ENCODE results near the gene NEMP1. TPM values are rescaled to one million over a fixed set of nuclear protein-coding genes. Genes with fewer than 3 reads are reported as not detected.

Gene NEMP1
- polyA plus RNA-seq, 2 of the 4 experiments (the other 2 are of a cell fraction): 12.7 to 28.4 TPM

DNA sequence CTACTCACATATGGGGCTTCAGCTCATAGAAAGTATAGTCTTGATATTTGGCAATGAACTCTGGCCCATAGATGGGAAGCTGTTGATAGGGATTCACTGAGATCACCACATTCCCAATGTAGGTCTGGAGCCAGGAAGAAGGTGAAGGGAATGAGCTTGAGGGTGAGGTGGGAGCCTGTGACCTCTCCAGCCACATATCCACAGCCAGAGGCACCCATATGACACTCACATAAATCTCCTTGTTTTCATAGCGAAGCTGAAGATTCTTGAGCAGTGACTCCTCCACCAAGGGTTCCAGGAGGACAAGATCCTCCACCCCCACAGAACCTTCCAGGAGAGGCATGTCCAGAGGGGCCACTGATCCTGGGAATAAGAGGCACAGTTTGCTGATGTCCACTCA, 30.6 kb downstream of the NEMP1 start:
- Histone ChIP-seq H3K4me1 (peaks cover 23% of the 10 kb centered on the region; the same call in 2 of the 3 replicates), H3K4me2 (no peak overlapping the region; the same call in 1 of the 3 replicates), H3K4me3 (no peak overlapping the region), H3K27ac (no peak overlapping the region), H3K9me3 (no peaks in the 10 kb centered on the region)
- CTCF ChIA-PET: interaction anchor here (1.0 to 7.8 kb wide), 9 partner anchors 9 to 64 kb away, joined by 3 to 44 read pairs (median 9); partner anchors contain the start of gene STAT6
- TF ChIP-seq, protein P1, sequence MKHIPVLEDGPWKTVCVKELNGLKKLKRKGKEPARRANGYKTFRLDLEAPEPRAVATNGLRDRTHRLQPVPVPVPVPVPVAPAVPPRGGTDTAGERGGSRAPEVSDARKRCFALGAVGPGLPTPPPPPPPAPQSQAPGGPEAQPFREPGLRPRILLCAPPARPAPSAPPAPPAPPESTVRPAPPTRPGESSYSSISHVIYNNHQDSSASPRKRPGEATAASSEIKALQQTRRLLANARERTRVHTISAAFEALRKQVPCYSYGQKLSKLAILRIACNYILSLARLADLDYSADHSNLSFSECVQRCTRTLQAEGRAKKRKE (CRISPR knock-in tag; IDR thresholded peaks at IDR 0.05; ENCODE audit: low read depth): no peak
- no peak for TF ChIP-seq ESRRA (IDR thresholded peaks at IDR 0.05; ENCODE audit: borderline replicate concordance, low read length)
- no peak for TF ChIP-seq FOSL2 (IDR thresholded peaks at IDR 0.05)
- no peak for TF ChIP-seq FOSL2 (CRISPR knock-in tag; IDR thresholded peaks at IDR 0.05)
- TF ChIP-seq TFCP2L1 (CRISPR knock-in tag; IDR thresholded peaks at IDR 0.05): no peak
- TF ChIP-seq, protein P2, sequence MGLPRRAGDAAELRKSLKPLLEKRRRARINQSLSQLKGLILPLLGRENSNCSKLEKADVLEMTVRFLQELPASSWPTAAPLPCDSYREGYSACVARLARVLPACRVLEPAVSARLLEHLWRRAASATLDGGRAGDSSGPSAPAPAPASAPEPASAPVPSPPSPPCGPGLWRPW (IDR thresholded peaks at IDR 0.05): no peak
- no peak for TF ChIP-seq BHLHE40 (IDR thresholded peaks at IDR 0.05; ENCODE audit: low read depth, low read length)
- TF ChIP-seq CHD2 (IDR thresholded peaks at IDR 0.05; ENCODE audit: low read length, partially characterized antibody): no peak
- no peak for TF ChIP-seq HDAC2 (IDR thresholded peaks at IDR 0.05)
- TF ChIP-seq NPAS2 (CRISPR knock-in tag; IDR thresholded peaks at IDR 0.05; ENCODE audit: borderline replicate concordance): no peak
- TF ChIP-seq RAD21 (conservative IDR thresholded peaks at IDR 0.05 in 1 of 2, IDR thresholded peaks at IDR 0.05 in 1 of 2): no peak
- TF ChIP-seq ZNF302 (CRISPR knock-in tag; IDR thresholded peaks at IDR 0.05): no peak
- no peak for TF ChIP-seq ZC3H11A (IDR thresholded peaks at IDR 0.05)
- no peak for TF ChIP-seq RFX5 (IDR thresholded peaks at IDR 0.05)
- TF ChIP-seq, protein P3, sequence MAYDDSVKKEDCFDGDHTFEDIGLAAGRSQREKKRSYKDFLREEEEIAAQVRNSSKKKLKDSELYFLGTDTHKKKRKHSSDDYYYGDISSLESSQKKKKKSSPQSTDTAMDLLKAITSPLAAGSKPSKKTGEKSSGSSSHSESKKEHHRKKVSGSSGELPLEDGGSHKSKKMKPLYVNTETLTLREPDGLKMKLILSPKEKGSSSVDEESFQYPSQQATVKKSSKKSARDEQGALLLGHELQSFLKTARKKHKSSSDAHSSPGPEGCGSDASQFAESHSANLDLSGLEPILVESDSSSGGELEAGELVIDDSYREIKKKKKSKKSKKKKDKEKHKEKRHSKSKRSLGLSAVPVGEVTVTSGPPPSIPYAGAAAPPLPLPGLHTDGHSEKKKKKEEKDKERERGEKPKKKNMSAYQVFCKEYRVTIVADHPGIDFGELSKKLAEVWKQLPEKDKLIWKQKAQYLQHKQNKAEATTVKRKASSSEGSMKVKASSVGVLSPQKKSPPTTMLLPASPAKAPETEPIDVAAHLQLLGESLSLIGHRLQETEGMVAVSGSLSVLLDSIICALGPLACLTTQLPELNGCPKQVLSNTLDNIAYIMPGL (CRISPR knock-in tag; IDR thresholded peaks at IDR 0.05; ENCODE audit: borderline replicate concordance): no peak
- TF ChIP-seq CBX2 (IDR thresholded peaks at IDR 0.05; ENCODE audit: borderline replicate concordance, low read depth): no peak
- TF ChIP-seq ZSCAN20 (CRISPR knock-in tag; IDR thresholded peaks at IDR 0.05): no peak
- DNase-seq (ENCODE audit: low read depth in 1 of 2, low spot score in 1 of 2): no peak
- 43% methylated on average over 1 of the region's 1 CpG for WGBS (ENCODE audit: missing lambda C conversion rate)
- POLR2A ChIA-PET: no interaction called here
- FAIRE-seq: no peak
- ATAC-seq: no peak

DNA sequence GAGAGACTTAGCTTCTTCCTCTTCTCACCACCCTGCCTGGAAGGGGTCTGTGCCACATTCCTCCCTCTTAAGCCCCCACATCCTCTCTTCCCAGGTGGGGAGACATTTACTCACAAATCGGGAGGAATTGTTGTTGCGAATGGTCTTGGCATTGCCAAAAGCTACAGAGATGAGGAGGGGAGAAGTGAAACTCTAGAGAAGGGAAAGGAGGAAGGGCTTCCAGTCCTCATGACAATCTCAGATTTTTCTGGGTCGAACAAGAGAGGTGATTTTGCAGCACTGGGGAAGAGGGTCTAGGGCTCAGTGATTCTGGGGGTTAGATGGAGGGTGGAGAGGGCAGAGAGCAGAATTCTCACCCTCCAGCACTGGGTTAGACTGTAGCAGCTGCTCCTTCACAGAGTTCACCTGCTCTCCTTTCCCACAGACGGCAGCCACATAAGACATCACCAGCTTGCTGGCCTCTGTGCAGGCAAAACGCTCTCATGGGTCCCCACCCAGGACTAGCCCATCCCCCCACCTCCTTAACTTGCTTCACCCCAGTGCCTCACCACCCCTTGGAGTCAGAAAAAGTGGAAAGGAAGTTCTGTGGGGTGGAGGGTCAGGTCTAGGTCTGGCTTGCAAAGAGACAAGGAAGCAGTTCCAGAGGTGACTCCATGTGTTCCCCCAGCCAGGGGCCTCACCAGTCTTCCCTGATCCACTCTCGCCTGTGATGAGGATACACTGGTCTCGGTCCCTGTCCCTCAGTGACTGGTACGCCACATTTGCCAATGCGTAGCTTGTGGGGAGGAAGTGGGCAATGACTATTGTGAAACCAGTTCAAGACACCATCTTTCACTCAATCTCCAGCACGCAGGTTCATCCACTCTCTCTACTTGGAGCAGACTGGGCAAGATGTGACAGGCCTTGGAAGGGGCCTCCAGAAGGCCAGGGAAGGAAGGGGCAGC, 31.4 kb downstream of the NEMP1 start:
- Histone ChIP-seq H3K4me1 (peaks cover 23% of the 10 kb centered on the region; the same call in 2 of the 3 replicates), H3K27ac (no peak overlapping the region), H3K4me2 (no peak overlapping the region), H3K4me3 (no peak overlapping the region), H3K9me3 (no peaks in the 10 kb centered on the region)
- 63% methylated on average over 10 of the region's 10 CpGs for WGBS (ENCODE audit: missing lambda C conversion rate)
- TF ChIP-seq ZNF302 (CRISPR knock-in tag; IDR thresholded peaks at IDR 0.05) (no peak), PHF8 (IDR thresholded peaks at IDR 0.05; ENCODE audit: borderline replicate concordance, low read depth) (no peak)
- no peak for DNase-seq (ENCODE audit: low read depth in 1 of 2, low spot score in 1 of 2)
- ChIA-PET CTCF (interaction anchor here (0.7 to 7.8 kb wide), 12 partner anchors 9 to 167 kb away, joined by 3 to 44 read pairs (median 6); partner anchors contain the start of gene STAT6), POLR2A (no interaction called here)
- ATAC-seq: no peak
- FAIRE-seq: no peak
